Measurements from ENCODE around the gene PRKCB. TPM values are rescaled to one million over a fixed set of nuclear protein-coding genes. Genes with fewer than 3 reads are reported as not detected.

Gene PRKCB
- total RNA-seq, 1 donor from 2014 or later: 24.1 TPM

- intact Hi-C loops (cut with DNase I): no loop called here
- no peaks in the 10 kb centered on the region for H3K27me3 ChIP-seq (ENCODE audit: low read depth)
- DNase-seq (no peak), ATAC-seq (no peak)
- no peak overlapping the region for H3K27ac ChIP-seq
- H3K9me3 ChIP-seq: no peaks in the 10 kb centered on the region
- no peak overlapping the region for H3K4me3 ChIP-seq
- no peak for TF ChIP-seq CTCF (IDR thresholded peaks at IDR 0.05)
- no peaks in the 10 kb centered on the region for H3K36me3 ChIP-seq
- no peaks in the 10 kb centered on the region for H3K4me1 ChIP-seq
Measured at GRCh38 chr16:24049113-24049512, 213.3 kb downstream of the PRKCB start.

GRCh38 chr16:24051125-24051524 is 215.3 kb downstream of the PRKCB start:
- TF ChIP-seq CTCF (IDR thresholded peaks at IDR 0.05): no peak
- Histone ChIP-seq H3K4me3 (no peak overlapping the region), H3K4me1 (no peaks in the 10 kb centered on the region), H3K36me3 (no peaks in the 10 kb centered on the region), H3K9me3 (no peaks in the 10 kb centered on the region), H3K27ac (no peak overlapping the region), H3K27me3 (ENCODE audit: low read depth) (peaks cover 3% of the 10 kb centered on the region)
- intact Hi-C loops (cut with DNase I): no loop called here
- DNase-seq (no peak), ATAC-seq (no peak)

GRCh38 chr16:24052329-24053098 is 216.7 kb downstream of the PRKCB start:
- no peak for ATAC-seq
- H3K9me3 ChIP-seq: no peaks in the 10 kb centered on the region
- intact Hi-C loops (cut with DNase I): no loop called here
- no peak for TF ChIP-seq CTCF (IDR thresholded peaks at IDR 0.05)
- no peaks in the 10 kb centered on the region for H3K36me3 ChIP-seq
- no peak overlapping the region for H3K4me3 ChIP-seq
- DNase-seq: no peak
- no peak overlapping the region for H3K27ac ChIP-seq
- peaks cover 3% of the 10 kb centered on the region for H3K27me3 ChIP-seq (ENCODE audit: low read depth)
- no peaks in the 10 kb centered on the region for H3K4me1 ChIP-seq

GRCh38 chr16:24053099-24053946 is 217.5 kb downstream of the PRKCB start:
- H3K4me3 ChIP-seq: no peak overlapping the region
- no peaks in the 10 kb centered on the region for H3K9me3 ChIP-seq
- ATAC-seq (no peak), DNase-seq (no peak)
- peaks cover 3% of the 10 kb centered on the region for H3K27me3 ChIP-seq (ENCODE audit: low read depth)
- intact Hi-C loops (cut with DNase I): no loop called here
- H3K4me1 ChIP-seq: no peaks in the 10 kb centered on the region
- H3K27ac ChIP-seq: no peak overlapping the region
- no peak for TF ChIP-seq CTCF (IDR thresholded peaks at IDR 0.05)
- H3K36me3 ChIP-seq: no peaks in the 10 kb centered on the region

GRCh38 chr16:24054741-24055491 is 219.1 kb downstream of the PRKCB start:
- ATAC-seq (no peak), DNase-seq (no peak)
- H3K27ac ChIP-seq: no peak overlapping the region
- TF ChIP-seq CTCF (IDR thresholded peaks at IDR 0.05): no peak
- H3K9me3 ChIP-seq: no peaks in the 10 kb centered on the region
- H3K36me3 ChIP-seq: no peaks in the 10 kb centered on the region
- no peak overlapping the region for H3K4me3 ChIP-seq
- no peaks in the 10 kb centered on the region for H3K4me1 ChIP-seq
- intact Hi-C loops (cut with DNase I): no loop called here
- peaks cover 3% of the 10 kb centered on the region for H3K27me3 ChIP-seq (ENCODE audit: low read depth)
